ENCODE measurements around the gene TMEM131. TPM values are rescaled to one million over a fixed set of nuclear protein-coding genes. Genes with fewer than 3 reads are reported as not detected.

Gene TMEM131
- total and polyA plus RNA-seq, 2 of the 8 experiments (the other 6 are each of a cell fraction or from before 2014, with no cell fraction given), result 9.7 to 22.9 TPM

DNA sequence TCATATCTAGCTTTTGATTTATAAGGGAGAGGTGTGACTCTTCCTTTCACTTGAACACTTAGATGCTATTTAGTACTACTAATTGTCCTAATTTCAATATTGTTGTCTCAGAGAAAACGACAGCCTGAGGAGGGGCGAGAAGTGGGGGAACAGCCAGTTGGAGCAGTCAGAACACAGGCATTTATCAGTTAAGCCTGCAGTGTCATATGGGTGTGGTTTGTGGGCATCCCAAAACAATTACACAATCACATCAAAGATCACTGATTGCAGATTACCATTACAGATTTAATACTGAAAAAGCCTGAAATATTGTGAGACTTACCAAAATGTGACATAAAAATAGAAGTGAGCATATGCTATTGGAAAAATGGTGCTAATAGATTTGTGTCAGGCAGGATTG lies 15.8 kb downstream of the TMEM131 start (continued):
- no peak for TF ChIP-seq CBX8 (IDR thresholded peaks at IDR 0.05; ENCODE audit: borderline replicate concordance, low read depth, low read length)
- no peak for TF ChIP-seq JUN (IDR thresholded peaks at IDR 0.05; ENCODE audit: low read depth, low read length)
- no peak for TF ChIP-seq KDM1A (IDR thresholded peaks at IDR 0.05; ENCODE audit: borderline replicate concordance, low read length)
- TF ChIP-seq SRF (IDR thresholded peaks at IDR 0.05; ENCODE audit: low read depth, low read length), result no peak
- no peak for TF ChIP-seq CHD2 (IDR thresholded peaks at IDR 0.05; ENCODE audit: low read length)
- no peak for TF ChIP-seq JUND (IDR thresholded peaks at IDR 0.05; ENCODE audit: low read length)
- no peak for TF ChIP-seq SAP30 (IDR thresholded peaks at IDR 0.05; ENCODE audit: insufficient read depth, insufficient replicate concordance, low read length)
- no peak for TF ChIP-seq RXRA (IDR thresholded peaks at IDR 0.05; ENCODE audit: insufficient read depth, low read depth, low read length)

All from H1 (cell line).